Activated CD4-positive, alpha-beta T cell treated with anti-CD3 and anti-CD28 coated beads for 48 hours (primary cell): Measurements from ENCODE around the gene SNIP1.
"Not testable (repeated sequence)": the region's sequence is repeated elsewhere in the genome, so short reads cannot be mapped to it uniquely, and the experiment has no call there.

Source experiments
- DNase-seq: peaks from one replicate; pipeline ENCODE4 v3.0.0-alpha.2; 2020

Gene SNIP1

DNA sequence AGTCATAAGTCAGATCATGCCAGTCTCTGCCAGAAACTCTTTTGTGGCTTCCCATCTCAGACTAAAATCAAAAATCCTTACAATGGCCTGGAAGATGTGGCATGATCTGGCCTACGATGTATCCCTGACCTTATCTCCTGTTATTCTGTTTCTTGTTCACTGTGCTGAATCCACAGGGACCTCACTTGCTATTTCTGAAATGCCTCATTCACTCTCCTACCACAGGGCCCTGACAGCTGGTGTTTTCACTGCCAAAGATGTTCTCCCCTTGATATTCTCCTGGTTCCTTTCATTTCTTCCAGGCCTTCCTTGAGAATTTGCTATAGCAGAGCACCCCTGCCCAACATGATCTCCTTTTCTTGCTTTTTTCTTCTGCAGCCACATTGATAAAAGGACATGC, 4.3 kb upstream of the SNIP1 start:
- no peak for DNase-seq

DNA sequence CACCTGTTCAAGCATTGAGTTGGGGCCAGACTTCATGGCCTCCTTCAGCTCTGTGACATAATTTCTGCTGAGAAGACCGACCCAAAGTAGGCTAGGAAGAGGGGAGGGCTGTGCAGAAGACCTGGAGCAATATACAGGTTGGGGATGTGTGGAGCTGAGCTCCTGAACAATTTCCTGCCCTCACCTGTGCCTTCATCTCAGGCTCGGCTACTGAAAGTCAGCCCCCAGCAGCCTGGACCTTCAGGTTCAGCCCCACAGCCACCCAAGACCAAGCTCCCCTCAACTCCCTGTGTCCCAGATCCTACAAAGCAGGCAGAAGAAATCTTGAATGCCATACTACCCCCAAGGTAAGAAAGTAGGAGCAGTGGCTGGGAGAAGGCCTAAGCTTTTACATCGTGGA, 3.3 kb upstream of the SNIP1 start:
- DNase-seq = no peak

DNA sequence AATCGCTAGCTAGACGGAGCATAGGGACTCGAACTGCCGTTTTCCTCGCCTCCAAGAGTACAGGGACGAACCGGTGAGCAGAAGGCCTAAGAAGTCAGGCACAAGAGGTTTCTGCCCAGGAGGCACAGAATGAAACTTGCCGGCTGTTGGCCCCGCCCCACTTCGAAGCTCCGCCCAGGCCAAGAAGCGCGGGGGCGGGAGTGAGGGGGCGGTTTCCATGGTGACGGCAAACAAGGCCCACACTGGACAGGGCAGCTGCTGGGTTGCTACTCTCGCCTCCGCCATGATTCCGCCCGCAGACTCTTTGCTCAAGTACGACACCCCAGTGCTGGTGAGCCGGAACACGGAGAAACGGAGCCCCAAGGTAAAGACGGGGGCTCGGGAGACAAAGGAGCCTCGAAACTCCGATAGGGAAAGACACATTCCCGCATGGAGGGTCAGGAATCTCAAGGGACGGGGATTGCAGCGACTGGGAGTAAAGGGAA, 2.7 kb upstream of the SNIP1 start, which contains the start of gene DNALI1:
Gene DNALI1, plus strand, starts transcription at position 229 of the 485 bp plus-strand sequence. Its CDS starts 55 bp downstream, at position 284.
- DNase-seq = peak; percentile 58

DNA sequence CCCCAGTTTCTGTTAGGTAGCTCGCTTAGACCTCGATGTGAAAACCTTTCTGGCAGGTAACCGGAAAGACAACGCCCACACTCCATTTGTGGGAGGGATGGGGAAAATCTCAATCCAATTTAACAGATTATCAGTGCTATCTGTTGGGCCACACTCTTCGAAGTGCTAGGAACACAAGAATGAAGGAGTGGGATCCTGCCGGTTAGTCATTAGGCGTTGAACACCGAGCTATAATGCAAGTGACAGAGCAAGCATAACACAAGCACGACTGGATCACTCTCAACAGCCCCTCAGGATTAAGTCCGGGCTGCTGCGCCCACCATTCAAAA, 531 bp downstream of the SNIP1 start:
- peak; percentile 8 for DNase-seq

DNA sequence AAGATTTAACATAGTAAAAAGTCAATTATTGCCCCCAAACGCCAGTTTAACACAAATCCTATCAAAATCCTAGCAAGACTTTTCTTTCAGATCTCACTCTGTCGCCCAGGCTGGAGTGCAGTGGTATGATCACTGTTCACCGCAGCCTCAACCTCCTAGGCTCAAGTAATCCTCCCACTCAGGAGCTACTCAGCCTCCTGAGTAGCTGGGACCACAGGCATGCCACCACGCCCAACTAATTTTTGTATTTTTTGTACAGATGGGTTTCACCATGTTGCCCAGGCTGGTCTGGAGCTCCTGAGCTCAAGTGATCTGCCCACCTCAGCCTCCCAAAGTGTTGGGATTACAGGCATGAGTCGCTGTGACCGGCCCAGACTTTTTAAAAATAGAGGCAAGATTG, 4.8 kb downstream of the SNIP1 start:
- DNase-seq = no peak

DNA sequence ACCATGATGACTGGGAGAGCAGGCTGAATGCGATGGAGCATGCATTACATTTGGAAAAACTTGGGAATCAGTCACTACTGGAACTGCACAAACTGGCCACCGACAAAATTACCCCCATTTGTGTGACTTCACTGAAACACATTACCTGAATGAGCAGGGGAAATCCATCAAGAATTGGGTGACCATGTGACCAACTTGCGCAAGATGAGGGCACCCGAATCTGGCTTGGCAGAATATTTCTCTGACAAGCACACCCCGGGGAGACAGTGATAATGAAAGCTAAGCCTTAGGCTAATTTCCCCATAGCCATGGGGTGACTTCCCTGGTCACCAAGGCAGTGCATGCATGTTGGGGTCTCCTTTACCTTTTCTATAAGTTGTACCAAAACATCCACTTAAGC, 9.1 kb downstream of the SNIP1 start:
- DNase-seq = no peak

DNA sequence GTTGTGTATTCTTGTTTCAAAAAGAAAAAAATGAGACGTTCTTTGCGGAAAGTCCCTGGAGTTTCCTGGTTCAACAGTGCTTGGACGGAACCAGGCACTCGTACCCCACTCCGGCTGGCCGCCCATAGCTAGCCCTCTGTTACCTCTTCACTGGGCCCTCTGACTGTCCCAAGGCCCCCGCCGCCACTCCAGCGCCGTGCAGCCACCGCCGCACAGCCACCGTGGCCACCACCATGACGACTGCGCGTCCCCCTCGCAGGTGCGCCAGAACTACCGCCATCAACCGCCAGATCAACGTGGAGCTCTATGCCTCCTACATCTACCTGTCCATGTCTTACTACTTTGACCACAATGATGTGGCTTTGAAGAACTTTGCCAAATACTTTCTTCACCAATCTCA, 9.6 kb downstream of the SNIP1 start:
- no peak for DNase-seq

DNA sequence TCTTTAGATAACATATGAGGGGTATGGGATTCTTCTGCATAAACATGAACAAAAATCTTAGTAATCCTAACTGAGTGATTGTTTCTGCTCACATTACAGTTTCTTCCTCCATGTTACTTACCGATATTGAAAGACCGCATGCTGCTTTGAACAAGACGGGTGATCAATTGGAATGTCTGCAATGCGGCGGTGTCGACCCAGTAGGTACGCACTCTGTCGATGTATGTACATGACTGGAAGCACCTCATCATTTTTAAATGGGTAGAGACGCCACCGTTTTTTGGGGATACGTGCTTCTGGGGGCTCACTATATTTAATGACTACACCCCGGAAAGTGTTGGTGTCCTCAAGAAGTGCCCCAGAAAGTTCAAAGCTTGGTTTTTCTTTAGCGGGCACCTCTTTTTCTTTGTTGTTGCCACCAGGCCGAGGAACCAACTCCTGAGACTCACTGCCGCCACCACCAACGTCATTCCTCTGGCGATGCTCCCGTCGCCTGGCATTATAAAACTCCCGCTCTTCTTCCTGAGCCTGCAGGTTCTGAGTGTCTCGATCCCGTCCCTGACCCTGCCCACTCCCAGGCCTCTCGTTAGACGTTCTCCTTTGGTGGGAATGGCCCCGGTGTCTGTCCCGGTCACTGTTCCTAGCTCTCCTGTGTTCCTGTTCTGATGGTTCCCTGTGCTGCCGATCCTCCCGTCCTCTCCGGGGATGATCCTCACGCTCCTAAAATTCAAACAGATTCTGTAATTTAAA, 13.9 kb downstream of the SNIP1 start:
- DNase-seq = no peak

DNA sequence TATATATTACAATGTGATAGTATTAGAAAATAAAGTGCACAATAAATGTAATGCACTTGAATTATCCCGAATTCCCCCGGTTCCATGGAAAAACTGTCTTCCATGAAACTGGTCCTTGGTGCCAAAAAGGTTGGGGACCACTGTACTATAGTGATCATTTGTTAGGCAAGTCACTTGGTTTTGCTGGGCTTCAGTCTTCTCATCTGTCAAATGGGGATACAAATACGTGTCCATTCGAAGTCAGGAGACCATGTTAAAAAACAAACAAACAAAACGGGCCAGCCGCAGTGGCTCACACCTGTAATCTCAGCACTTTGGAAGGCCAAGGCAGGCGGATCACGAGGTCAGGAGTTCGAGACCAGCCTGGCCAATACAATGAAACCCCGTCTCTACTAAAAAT, 14.9 kb downstream of the SNIP1 start:
- DNase-seq = not testable (repeated sequence)

DNA sequence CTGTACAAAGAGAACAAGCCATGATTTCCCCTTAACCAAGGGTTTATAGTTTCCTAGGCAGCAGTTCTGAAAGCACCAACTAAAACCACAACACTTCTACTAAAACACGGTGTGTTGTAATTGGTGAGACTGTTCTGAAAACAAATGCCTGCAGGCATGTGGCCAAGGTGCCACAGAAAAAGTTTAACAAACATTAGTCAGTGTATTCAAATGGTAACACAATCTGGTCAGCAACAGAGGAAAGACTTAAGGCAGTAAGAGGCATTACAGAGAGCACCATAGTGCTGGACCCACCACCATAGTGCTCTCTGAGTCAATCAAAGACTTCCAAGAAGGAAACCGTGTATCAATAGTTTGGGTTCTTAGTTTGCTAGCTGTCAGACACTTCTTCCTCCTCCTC, 16.7 kb downstream of the SNIP1 start:
- peak; percentile 14 for DNase-seq

DNA sequence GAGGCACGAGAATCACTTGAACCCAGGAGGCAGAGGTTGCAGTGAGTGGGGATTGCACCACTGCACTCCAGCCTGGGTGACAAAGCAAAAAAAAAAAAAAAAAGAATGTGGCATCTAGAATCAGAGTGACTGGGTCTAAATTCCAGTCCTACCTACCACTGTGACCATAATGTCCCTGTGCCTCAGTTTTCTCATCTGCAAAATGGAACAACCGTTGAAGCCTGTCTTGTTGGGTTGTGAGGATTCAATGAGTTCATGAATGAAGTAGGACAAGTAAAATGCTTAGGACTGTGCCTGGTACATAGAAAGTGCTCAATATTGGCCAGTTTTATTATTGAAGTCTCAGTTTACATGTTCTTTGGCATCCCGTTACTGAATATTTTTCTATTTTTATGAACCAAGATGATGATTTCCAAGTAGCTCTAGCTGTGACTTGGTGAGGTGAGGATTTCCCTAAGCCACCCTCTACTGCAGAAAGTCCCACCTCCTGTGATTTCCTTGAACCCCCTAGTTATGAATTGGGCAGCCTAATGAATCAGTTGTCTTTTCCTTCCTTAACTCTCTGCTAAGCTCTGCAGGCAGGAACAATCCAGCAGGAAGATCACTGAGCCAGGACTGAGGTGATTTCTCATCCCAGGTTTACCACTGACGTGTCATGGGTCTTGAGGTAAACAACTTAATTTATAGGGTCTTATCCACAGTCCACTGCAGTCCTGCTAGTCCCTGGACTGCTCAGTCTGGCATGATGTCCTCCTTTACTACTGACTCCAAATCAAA, 20.6 kb downstream of the SNIP1 start:
- DNase-seq = no peak

DNA sequence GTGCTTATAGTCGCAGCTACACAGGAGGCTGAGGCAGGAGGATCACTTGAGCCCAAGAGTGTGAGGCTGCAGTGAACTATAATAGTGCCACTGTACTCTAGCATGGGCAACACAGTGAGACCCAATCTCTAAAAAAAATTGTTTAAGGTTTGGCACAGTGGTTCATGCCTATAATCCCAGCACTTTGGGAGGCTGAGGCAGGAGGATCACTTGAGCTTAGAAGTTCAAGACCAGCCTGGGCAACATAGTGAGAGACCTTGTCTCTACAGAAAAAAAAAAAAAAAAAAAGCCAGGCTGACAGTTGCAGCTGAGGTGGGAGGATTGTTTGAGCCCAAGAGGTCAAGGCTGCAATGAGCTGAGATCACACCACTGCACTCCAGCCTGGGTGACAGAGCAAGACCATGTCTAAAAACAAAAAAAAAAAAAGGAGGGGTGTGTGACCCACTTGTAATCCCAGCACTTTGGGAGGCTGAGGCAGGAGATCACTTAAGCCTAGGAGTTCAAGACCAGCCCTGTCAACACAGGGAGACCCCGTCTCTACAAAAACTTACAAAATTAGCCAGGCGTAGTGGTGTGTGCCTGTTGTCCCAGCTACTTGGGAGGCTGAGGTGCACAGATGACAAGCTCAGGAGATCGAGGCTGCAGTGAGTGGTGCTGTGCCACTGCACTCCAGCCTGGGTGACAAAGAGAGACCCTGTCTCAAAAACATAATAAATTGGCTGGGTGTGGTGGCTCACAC, 21.5 kb downstream of the SNIP1 start:
- DNase-seq = not testable (repeated sequence)

DNA sequence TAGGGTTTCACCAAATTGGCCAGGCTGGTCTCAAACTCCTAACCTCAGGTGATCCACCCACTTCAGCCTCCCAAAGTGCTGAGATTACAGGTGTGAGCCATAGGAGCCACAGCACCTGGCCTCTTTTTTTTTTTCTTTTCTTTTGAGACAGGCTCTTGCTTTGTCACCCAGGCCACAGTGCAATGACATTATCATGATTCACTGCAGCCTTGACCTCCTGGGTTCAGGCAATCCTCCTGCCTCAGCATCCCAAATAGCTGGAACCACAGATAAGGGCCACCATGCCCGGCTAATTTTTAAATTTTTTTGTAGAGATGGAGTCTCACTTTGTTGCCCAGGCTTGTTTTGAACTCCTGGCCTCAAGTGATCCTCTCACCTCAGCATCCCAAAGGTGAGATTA, 24.2 kb downstream of the SNIP1 start:
- DNase-seq = not testable (repeated sequence)

DNA sequence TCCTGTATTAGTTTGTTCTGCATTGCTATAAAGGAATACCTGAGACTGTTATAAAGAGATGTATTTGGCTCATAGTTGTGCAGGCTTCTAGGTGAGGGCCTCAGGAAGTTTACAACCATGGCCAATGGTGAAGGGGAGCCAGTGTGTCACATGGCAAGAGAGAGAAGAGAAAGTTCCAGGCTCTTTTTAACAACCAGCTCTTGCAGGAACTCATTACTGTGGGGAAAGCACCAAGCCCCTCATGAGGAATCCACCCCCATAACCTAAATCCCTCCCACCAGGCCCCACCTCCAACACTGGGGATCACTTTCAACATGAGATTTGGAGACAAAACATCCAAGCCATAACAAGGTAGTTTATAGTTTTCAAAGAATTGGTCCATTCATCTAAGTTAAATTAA, 34.5 kb downstream of the SNIP1 start:
- DNase-seq = no peak

DNA sequence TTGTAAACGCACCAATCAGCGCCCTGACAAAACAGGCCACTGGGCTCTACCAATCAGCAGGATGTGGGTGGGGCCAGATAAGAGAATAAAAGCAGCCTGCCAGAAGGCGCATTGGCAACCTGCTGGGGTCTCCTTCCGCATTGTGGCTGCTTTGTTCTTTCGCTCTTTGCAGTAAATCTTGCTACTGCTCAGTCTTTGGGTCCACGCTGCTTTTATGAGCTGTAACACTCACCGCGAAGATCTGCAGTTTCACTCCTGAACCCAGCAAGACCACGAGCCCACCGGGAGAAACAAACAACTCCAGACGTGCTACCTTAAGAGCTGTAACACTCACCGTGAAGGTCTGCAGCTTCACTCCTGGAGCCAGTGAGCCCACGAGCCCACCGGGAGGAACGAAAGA, 35.2 kb downstream of the SNIP1 start:
- peak; percentile 58 for DNase-seq

DNA sequence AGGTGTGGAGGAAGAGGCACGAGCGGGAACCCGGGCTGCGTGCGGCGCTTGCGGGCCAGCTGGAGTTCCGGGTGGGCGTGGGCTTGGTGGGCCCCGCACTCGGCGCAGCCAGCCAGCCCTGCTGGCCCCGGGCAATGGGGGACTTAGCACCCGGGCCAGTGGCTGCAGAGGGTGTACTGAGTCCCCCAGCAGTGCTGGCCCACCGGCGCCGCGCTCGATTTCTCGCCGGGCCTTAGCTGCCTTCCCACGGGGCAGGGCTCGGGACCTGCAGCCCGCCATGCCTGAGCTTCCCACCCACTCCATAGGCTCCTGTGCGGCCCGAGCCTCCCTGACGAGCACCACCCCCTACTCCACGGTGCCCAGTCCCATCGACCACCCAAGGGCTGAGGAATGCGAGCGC, 35.9 kb downstream of the SNIP1 start:
- not testable (repeated sequence) for DNase-seq

DNA sequence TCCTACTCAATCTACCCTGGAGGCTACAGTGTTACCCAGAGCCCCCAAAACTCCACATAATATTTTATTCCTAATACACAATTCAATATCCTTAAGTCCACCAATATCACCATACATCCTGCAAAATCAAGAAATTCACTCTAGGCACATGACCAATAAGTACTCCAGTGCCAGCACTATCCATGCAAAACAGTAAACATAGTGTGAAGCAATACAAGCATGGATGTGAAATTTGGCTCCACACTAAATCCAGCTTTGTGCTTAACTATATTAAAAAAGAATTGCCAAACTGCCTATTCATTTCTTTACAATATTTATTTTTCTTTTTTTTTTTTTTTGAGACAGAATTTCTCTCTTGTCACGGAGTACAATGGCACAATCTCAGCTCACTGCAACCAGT, 36.5 kb downstream of the SNIP1 start:
- DNase-seq = no peak

DNA sequence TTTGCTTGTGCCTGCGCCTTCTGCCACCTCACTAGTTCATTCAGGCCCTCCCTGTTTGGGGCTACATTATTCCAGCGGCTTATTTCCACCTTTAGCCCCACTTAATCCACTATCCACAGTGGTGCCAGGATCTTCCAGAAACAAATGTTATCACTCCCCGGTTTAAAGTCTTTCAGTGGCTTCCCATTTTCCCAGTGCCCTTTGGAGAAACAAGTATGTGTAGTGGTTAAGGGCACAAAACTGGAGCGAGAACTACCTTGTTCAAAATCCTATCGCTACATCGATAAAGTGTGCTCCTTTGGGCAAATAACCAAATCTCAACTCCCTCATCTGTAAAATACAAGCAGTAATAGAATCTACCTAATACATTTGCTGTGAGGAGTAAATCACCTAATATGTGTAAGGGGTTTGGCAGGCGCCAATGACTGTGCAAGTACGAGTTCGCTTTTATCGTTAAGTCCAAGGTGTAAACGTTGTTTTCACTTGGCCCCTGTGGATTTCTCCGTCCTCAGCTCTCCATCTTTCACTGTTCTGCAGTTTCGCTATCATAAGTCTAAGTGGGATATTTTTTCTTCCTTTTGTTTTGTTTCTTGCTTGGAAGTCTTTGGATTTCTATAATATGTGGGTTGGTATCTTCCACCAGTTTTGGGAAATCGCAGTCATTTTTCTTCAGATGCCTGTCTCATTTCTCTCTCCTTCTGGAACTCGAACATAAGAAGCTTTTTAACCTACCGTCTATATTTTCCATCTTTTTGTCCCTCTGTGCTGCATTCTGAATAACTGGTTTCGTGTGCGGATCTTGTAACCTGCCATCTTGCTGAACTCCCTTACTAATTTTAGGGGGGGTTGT, 38.7 kb downstream of the SNIP1 start:
- DNase-seq = no peak

DNA sequence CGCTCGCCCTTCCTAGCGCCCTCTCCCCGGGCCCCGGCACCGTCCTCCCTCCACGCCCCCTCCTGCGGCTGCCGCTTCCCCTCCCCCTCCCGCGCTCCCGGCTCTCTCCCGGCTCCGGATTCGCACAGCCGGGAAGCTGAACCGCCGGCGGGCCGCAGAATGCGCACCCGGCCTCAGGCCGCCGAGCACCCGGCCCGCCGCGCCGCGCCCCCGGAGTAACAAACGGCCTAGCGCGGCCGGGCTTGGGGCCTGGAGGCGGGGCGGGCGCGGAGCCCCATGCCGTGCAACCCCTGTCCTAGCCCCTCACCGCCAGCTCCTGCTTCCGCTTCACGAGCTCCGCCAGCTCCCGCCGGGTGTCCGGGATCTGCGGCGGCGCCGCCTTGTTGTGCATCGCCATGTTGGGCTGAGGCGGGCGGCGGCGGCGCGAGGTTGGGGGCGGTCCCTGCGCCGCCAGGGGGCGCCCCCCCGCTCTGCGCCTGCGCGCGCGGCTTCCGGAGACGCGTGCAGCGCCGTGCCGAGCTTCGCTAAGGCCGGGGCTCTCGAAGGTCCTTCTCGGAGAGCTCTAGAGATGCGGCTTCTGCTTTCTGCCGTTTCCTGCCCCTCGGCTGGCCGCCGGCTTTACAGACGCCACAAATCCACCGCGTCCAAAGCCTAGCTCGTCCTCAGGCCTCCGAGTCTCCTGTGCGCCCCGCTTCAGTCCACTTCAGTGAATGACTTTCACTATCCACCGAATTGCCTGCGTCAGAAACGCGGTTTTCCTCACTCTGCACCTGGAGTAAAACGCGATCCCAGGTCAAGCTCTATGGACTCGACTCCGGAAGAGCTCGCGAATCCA, 39.5 kb downstream of the SNIP1 start, which contains the start of gene MEAF6:
Gene MEAF6, minus strand, starts transcription at position 417 of the 835 bp plus-strand sequence. Its CDS starts 20 bp downstream, at position 397.
- DNase-seq = peak; percentile 86

DNA sequence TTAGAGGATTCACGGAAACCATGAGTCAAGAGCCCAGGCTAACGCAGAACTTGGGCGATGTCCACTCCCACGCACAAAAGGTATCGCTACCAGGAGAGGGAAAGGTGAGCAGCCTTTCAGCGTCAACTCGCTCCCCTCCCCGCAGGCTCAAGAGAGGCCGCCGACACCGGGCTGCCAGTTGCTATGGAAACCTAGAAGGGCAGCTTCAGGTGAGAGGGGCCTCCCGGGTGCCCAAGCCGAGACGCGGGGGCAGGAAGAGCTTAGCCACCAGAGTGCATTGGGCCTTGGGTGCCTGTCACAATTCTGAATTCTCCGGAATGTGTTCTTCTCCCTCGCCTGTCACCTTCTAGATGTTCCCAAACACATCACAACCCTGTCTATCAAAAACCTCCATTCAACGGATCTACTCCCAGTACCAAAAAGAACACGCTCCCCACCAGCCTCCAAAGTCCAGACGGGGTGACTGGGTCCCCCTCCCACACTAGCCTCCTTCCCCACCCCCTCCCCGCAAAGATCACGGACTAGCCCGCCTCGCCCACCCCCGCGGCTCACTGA, 40.2 kb downstream of the SNIP1 start:
- peak; percentile 79 for DNase-seq

DNA sequence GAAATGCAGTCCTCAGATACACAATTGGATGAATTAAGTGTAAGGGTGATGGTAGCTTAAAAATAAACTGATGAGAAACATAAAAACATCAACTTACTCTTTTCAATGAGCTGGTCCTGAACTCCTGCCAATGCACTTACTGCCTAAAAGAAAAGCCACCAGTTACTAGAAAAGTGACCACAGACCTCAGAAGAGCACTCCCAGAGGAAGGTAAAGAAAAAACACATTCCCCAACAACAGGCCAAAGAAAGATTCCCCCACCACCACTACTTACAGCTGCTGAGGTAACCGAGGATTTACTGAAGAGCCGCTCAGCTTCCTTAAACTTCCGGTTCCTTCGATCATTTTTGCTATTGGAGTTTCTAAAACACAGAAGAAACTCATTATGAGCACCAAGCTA, 44.9 kb downstream of the SNIP1 start:
- no peak for DNase-seq
